PC-3 (cell line): ENCODE data around the gene KIAA1217. TPM values are rescaled to one million over a fixed set of nuclear protein-coding genes. Genes with fewer than 3 reads are reported as not detected.

Source experiments
- ATAC-seq: fragments of 200-7000 bp; cut with Tn5 transposase; 2 replicates; pipeline ENCODE4 v1.9.1; 2020; ENCODE audit warnings: mild to moderate bottlenecking, moderate library complexity
- BruUV-seq: library from RNA; stranded (reverse); fragments of 400-500 nt; replicated peaks from 2 replicates; lab custom pipeline; 2021; lab: Mats Ljungman, UMichigan
- CTCF ChIA-PET: fragments of 300-600 bp; sonication (Branson Sonifier 250); formaldehyde crosslinking; loops from one replicate; lab custom pipeline; 2022; ENCODE audit warnings: antibody characterized with exemption; lab: Charles Lee
- POLR2A ChIA-PET: fragments of 300-600 bp; sonication (Branson Sonifier 250); formaldehyde crosslinking; loops from one replicate; lab custom pipeline; 2022; ENCODE audit warnings: antibody characterized with exemption; ENCODE audit not compliant: unreplicated experiment; lab: Charles Lee
- DNase-seq: peaks from one replicate; pipeline ENCODE4 v3.0.0-alpha.2; 2015
- H2AFZ ChIP-seq: fragments of 300-600 bp; sonication (generic); 2 replicates; pipeline ENCODE4 v1.6.0; 2016; ENCODE audit warnings: antibody characterized with exemption, low read length
- H3F3A ChIP-seq: fragments of 300-600 bp; sonication (generic); one replicate; pipeline ENCODE4 v1.6.0; 2017; ENCODE audit warnings: antibody characterized with exemption, low read length, control low read depth, mild to moderate bottlenecking; ENCODE audit not compliant: unreplicated experiment
- H3K27ac ChIP-seq: fragments of 300-600 bp; sonication (generic); 2 replicates; pipeline ENCODE4 v1.5.1; 2016; ENCODE audit warnings: mild to moderate bottlenecking, low read length
- H3K27me3 ChIP-seq: fragments of 300-600 bp; sonication (generic); 2 replicates; pipeline ENCODE4 v1.6.1; 2016; ENCODE audit warnings: low read length, mixed read lengths
- H3K36me3 ChIP-seq: fragments of 300-600 bp; sonication (generic); 2 replicates; pipeline ENCODE4 v1.6.1; 2016; ENCODE audit warnings: low read depth, mixed run types, low read length, mixed read lengths
- H3K4me1 ChIP-seq: fragments of 300-600 bp; sonication (generic); 2 replicates; pipeline ENCODE4 v1.5.1; 2016; ENCODE audit warnings: low read length; ENCODE audit not compliant: insufficient read depth
- H3K4me2 ChIP-seq: fragments of 300-600 bp; sonication (generic); 2 replicates; pipeline ENCODE4 v1.6.0; 2016; ENCODE audit warnings: low read length
- H3K4me3 ChIP-seq: fragments of 300-600 bp; sonication (generic); 2 replicates; pipeline ENCODE4 v1.5.1; 2016; ENCODE audit warnings: mild to moderate bottlenecking, low read length, mixed read lengths
- H3K79me2 ChIP-seq: fragments of 300-600 bp; sonication (generic); 2 replicates; pipeline ENCODE4 v1.6.1; 2017; ENCODE audit warnings: low read length, mixed read lengths
- H3K9ac ChIP-seq: fragments of 300-600 bp; sonication (generic); 2 replicates; pipeline ENCODE4 v1.6.0; 2016; ENCODE audit warnings: mild to moderate bottlenecking, low read length
- H3K9me2 ChIP-seq: fragments of 300-600 bp; sonication (generic); replicated peaks from 2 replicates; pipeline ENCODE4 v1.6.1; 2016; ENCODE audit warnings: mixed run types, low read length, mixed read lengths
- H3K9me3 ChIP-seq: fragments of 300-600 bp; sonication (generic); 2 replicates; pipeline ENCODE4 v1.6.1; 2016; ENCODE audit warnings: low read length, mixed read lengths
- H4K20me1 ChIP-seq: fragments of 300-600 bp; sonication (generic); 2 replicates; pipeline ENCODE4 v1.6.1; 2016; ENCODE audit warnings: low read length, mixed read lengths
- EZH2 ChIP-seq: fragments of 300-600 bp; sonication (generic); IDR thresholded peaks from one replicate; pipeline ENCODE4 v1.6.1; 2017; ENCODE audit warnings: antibody characterized with exemption, mild to moderate bottlenecking, low read length; ENCODE audit not compliant: unreplicated experiment
- EZH2phosphoT487 ChIP-seq: fragments of 300-600 bp; sonication (generic); IDR thresholded peaks from 2 replicates; pipeline ENCODE4 v1.6.1; 2018; ENCODE audit warnings: mild to moderate bottlenecking, antibody characterized with exemption, low read length, borderline replicate concordance
- intact Hi-C: fragments of 100-400 bp; cut with micrococcal nuclease; formaldehyde crosslinking; loops from 2 replicates; pipeline ENCODE4 v1.9.0; 2023
- total RNA-seq: library from RNA; depleted of rRNA; stranded (reverse); fragments of >200 nt; gene quantifications from 2 replicates; pipeline ENCODE4 v1.2.3, GENCODE V29; 2014
- TF ChIP-seq, protein P1 (sequence below): fragments of 300-600 bp; sonication (generic); conservative IDR thresholded peaks from 2 replicates; pipeline ENCODE4 v1.5.1; 2017; ENCODE audit warnings: antibody characterized with exemption, low read depth, mild to moderate bottlenecking, low read length

Gene KIAA1217
- total RNA-seq, 1 experiment from 2014 or later, result 16.0 TPM

DNA sequence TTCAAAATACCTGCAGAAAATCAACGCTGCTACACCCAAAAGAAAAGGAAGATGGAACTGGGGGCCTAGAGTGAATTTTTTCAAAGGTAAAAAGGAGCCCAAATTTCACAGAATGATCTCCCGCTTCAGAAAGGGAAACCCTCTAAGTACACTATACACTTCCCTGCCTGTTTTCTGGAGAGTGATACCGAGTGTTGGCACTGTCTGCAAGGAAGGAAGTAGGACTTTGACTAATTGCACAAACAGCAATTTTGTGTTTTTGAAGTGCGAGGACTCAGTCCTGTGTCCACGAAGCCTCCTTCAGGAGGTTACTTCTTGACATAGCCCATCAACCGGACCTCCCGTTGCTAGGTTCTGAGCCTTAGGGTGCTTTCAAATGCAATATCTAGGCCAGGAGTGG, 106.3 kb downstream of the KIAA1217 start:
- TF ChIP-seq, protein P1, sequence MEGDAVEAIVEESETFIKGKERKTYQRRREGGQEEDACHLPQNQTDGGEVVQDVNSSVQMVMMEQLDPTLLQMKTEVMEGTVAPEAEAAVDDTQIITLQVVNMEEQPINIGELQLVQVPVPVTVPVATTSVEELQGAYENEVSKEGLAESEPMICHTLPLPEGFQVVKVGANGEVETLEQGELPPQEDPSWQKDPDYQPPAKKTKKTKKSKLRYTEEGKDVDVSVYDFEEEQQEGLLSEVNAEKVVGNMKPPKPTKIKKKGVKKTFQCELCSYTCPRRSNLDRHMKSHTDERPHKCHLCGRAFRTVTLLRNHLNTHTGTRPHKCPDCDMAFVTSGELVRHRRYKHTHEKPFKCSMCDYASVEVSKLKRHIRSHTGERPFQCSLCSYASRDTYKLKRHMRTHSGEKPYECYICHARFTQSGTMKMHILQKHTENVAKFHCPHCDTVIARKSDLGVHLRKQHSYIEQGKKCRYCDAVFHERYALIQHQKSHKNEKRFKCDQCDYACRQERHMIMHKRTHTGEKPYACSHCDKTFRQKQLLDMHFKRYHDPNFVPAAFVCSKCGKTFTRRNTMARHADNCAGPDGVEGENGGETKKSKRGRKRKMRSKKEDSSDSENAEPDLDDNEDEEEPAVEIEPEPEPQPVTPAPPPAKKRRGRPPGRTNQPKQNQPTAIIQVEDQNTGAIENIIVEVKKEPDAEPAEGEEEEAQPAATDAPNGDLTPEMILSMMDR, result no peak
- no peak for TF ChIP-seq EZH2
- no peak for TF ChIP-seq EZH2phosphoT487
- Histone ChIP-seq H3K27ac (no peak overlapping the region), H3K27me3 (no peaks in the 10 kb centered on the region), H3F3A (no peaks in the 10 kb centered on the region), H4K20me1 (no peaks in the 10 kb centered on the region), H3K4me3 (no peak overlapping the region), H3K36me3 (no peaks in the 10 kb centered on the region), H3K9ac (no peak overlapping the region), H3K9me3 (no peaks in the 10 kb centered on the region), H3K9me2 (no peaks in the 10 kb centered on the region), H3K4me1 (no peaks in the 10 kb centered on the region), H2AFZ (no peak overlapping the region), H3K79me2 (no peaks in the 10 kb centered on the region), H3K4me2 (no peak overlapping the region)
- intact Hi-C loops, result no loop called here
- ChIA-PET POLR2A (no interaction called here), CTCF (no interaction called here)
- ATAC-seq (no peak), DNase-seq (no peak)
- no TSS peak for BruUV-seq

DNA sequence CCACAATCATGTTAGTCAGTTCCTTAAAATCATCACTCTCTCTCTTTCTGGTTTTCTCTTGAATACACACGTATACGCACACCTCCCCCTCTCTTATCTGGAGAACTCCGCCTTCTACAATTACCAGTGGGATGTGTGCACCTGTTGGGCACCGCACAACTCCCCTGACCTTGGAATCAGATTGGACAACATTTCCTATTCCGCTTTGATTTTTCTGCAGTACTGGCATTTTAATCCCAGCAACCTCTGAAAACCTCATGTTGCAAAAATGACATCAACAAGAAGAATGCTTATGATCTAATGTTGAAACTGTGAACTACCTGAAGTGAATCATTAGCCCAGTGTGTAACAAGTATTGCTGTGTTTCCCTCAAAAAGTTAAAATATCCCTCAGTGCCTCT, 109.6 kb downstream of the KIAA1217 start:
- Histone ChIP-seq H3K4me3 (no peak overlapping the region), H2AFZ (no peak overlapping the region), H3K4me1 (no peaks in the 10 kb centered on the region), H3K79me2 (no peaks in the 10 kb centered on the region), H3K9ac (no peak overlapping the region), H3K4me2 (no peak overlapping the region), H3K27ac (no peak overlapping the region), H3K36me3 (no peaks in the 10 kb centered on the region), H3K9me3 (no peaks in the 10 kb centered on the region), H4K20me1 (no peaks in the 10 kb centered on the region), H3K27me3 (no peaks in the 10 kb centered on the region), H3K9me2 (no peaks in the 10 kb centered on the region), H3F3A (no peaks in the 10 kb centered on the region)
- no peak for DNase-seq
- TF ChIP-seq, protein P1, result no peak
- no peak for TF ChIP-seq EZH2
- TF ChIP-seq EZH2phosphoT487, result no peak
- POLR2A ChIA-PET, result no interaction called here
- BruUV-seq, result no TSS peak
- ATAC-seq, result no peak
- intact Hi-C loops, result no loop called here
- CTCF ChIA-PET, result no interaction called here

DNA sequence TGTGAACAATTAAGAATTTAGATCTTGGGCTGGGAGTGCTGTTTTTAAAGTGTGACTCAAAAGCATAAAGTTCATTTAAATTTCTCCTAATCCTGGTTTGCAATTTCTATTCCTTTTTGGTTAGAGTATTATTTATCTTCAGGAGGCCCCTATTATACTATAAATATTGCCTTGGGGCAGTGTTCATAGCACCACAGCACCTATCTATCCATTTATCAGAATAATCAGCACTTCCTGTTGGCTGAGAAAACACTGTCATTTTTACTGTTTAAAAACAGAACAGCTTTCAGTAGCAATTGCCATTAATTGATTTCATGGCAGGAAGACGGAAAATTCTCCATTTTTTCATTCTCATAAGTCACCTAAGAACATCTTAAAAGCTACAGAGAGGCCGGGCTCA, 111.4 kb downstream of the KIAA1217 start:
- TF ChIP-seq EZH2phosphoT487, result no peak
- H3K79me2 ChIP-seq, result no peaks in the 10 kb centered on the region
- H3K27ac ChIP-seq, result no peak overlapping the region
- no peaks in the 10 kb centered on the region for H3K9me2 ChIP-seq
- no peak overlapping the region for H3K9ac ChIP-seq
- ChIA-PET CTCF (no interaction called here), POLR2A (no interaction called here)
- no TSS peak for BruUV-seq
- no peaks in the 10 kb centered on the region for H3K4me1 ChIP-seq
- ATAC-seq, result no peak
- no peak for DNase-seq
- no peaks in the 10 kb centered on the region for H3K27me3 ChIP-seq
- H4K20me1 ChIP-seq, result no peaks in the 10 kb centered on the region
- no peak overlapping the region for H3K4me2 ChIP-seq
- no peaks in the 10 kb centered on the region for H3K9me3 ChIP-seq
- intact Hi-C loops, result no loop called here
- H3K36me3 ChIP-seq, result no peaks in the 10 kb centered on the region
- no peak overlapping the region for H3K4me3 ChIP-seq
- no peak overlapping the region for H2AFZ ChIP-seq
- H3F3A ChIP-seq, result no peaks in the 10 kb centered on the region
